T47D (cell line): Measurements from ENCODE around the gene SEMA3B.
"Not testable (repeated sequence)": the region's sequence is repeated elsewhere in the genome, so short reads cannot be mapped to it uniquely, and the experiment has no call there.

Experiments
- DNase-seq, 2 experiments: peaks; one replicate each; pipeline versions ENCODE4 v3.0.0 to v3.0.0-alpha.2; 2011 to 2012; ENCODE audit warnings: low read depth in 1 of 2, low spot score in 1 of 2
- JUND ChIP-seq: IDR thresholded peaks from 2 replicates; pipeline ENCODE4 v1.6.1; 2012; ENCODE audit warnings: low read depth
- in situ Hi-C: cut with HindIII; loops from 2 replicates; pipeline ENCODE4 v1.10.0; 2016; ENCODE audit warnings: low sequenced_read_pairs, low pct_unique_long_range_greater_than_20kb

SEMA3B gene

GRCh38 chr3:50273689-50274065 is 4.7 kb downstream of the SEMA3B start:
- in situ Hi-C loops: no loop called here
- DNase-seq: no peak
- TF ChIP-seq JUND: no peak

DNA sequence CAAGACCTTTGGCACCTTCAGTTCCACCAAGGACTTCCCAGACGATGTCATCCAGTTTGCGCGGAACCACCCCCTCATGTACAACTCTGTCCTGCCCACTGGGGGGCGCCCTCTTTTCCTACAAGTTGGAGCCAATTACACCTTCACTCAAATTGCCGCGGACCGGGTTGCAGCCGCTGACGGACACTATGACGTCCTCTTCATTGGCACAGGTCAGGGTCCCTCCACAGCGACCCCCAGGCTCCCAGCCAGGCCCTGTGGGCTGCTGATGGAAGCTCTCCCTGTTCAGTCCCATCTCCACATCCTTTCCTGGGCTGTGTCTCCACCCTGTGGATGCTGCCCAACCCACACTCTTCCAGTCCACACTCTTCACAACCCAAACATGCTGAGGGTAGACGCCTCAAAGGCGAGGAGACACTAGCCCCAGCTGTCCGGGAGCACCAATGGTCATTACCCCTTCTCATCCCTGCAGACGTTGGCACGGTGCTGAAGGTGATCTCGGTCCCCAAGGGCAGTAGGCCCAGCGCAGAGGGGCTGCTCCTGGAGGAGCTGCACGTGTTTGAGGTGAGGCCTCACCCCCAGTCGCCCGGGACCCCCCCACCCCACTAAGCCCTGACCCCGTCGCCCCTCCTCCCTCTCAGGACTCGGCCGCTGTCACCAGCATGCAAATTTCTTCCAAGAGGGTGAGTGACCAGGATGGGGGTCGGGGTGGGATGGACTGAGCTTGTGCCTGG is 5.6 kb downstream of the SEMA3B start:
- DNase-seq: peak in 1 of 2 experiments; percentile 78
- in situ Hi-C loops: no loop called here
- no peak for TF ChIP-seq JUND

GRCh38 chr3:50275141-50275995 is 6.4 kb downstream of the SEMA3B start:
- in situ Hi-C loops: no loop called here
- DNase-seq: no peak
- TF ChIP-seq JUND: no peak

- in situ Hi-C loops: no loop called here
- no peak for DNase-seq
- no peak for TF ChIP-seq JUND
Observed at GRCh38 chr3:50275996-50276761, 7.2 kb downstream of the SEMA3B start.

- DNase-seq: no peak
- TF ChIP-seq JUND: no peak
- in situ Hi-C loops: no loop called here
Observed at GRCh38 chr3:50276762-50277101, 7.8 kb downstream of the SEMA3B start.

DNA sequence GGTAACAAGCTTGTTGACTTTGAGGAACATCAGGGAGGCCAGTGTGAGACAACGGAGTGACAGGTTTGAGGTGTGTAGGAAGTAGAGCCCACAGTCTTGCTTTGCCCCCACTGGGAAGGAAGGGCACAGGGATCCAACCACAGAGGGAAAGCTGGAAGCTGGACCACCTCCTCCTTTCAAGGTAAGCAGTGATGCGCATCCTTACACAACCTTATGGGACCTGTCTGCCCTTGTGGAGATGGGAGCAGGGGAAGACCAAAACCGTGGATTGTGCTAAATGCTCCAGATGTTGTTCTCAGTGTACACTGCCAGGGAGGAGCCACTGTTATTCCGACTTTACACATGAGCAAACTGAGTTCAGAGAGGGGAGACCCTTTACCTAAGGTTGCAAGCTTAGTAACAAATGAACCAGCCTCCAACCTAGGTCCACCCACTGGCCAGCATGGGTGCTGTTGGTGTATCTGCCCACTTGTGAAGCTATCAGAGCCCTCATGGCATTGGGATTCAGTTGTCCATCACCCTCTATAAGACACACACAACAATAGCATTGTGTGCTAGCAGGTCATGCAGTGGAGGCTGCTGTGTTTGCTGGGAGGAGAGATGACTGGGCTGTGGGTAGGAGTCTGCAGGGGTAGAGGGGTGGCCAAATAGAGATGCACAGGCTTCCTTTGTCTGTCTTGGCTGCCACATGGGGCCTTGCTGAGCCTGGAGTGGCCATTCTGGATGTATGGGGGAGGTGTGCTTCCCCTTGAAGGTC is 9.4 kb downstream of the SEMA3B start:
- in situ Hi-C loops: no loop called here
- TF ChIP-seq JUND: no peak
- no peak for DNase-seq

GRCh38 chr3:50278880-50279224 is 9.9 kb downstream of the SEMA3B start, which contains the start of gene LSMEM2:
TSS of gene LSMEM2 (plus strand) at chr3:50279087. CDS start at chr3:50279114, 27 bp downstream.
- TF ChIP-seq JUND: no peak
- in situ Hi-C loops: no loop called here
- no peak for DNase-seq

DNA sequence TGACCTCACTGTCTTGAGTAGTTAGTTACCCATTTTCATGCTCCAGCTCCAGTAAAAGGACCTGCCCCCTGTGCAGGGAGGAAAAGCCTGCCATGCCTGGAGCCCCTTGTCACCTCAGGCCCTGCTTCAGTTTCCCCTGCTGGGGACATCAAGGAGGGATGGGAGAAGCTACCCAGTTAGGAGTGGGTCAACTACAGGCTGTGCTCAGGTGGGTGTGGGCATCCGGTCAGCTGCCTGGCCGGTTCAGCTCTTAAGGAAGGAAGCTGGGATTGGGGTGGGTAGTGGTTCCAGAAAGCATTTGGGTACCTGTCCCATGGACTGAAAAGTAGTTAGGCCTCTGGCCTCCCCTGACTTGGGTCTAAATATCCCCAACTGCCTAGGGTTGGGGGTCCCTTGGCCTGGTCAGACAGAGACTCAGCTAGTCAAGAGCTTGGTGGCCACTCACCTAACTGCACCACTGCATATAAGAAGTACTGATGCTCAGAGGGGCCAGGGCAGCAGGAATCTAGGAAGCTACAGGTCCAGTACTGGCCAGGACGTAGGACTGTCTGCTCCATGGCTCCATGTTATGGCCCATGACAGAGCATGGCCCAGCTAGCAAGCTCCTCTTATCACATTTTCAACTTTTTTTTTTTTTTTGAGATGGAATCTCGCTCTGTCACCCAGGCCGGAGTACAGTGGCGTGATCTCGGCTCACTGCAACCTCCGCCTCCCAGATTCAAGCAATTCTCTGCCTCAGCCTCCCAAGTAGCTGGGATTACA is 10.5 kb downstream of the SEMA3B start:
- DNase-seq: no peak
- no peak for TF ChIP-seq JUND
- in situ Hi-C loops: no loop called here

DNA sequence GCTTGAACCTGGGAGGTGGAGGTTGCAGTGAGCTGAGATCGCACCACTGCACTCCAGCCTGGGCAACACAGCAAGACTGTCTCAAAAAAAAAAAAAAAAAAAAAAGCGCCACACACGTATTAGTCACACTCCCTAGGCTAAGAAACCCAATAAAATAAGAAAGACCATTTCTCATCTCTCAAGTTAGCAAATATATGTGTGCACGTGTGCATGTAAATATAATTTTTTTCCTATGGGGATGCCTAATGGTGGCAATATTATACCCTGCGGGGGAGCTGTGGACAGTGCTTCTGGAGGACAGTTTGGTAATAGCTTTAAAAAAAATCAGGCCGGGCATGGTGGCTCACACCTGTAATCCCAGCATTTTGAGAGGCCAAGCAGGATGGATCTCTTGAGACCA is 15.2 kb downstream of the SEMA3B start:
- DNase-seq, in situ Hi-C loops: not testable (repeated sequence)

- DNase-seq: no peak
- TF ChIP-seq JUND: no peak
- in situ Hi-C loops: no loop called here
Observed at GRCh38 chr3:50286322-50287227, 17.6 kb downstream of the SEMA3B start.

- no peak for DNase-seq
- TF ChIP-seq JUND: no peak
- in situ Hi-C loops: no loop called here
Observed at GRCh38 chr3:50287262-50287661, 18.3 kb downstream of the SEMA3B start.
